GM18858 (cell line): ENCODE data around the gene PFKFB2.

Experiments used
- ATAC-seq: cut with Tn5 transposase; IDR thresholded peaks from one replicate; pipeline ENCODE4 v1.9.1; 2021; ENCODE audit not compliant: unreplicated experiment

The PFKFB2 gene

GRCh38 chr1:207021876-207022596, 31.0 kb upstream of the PFKFB2 start:
- ATAC-seq: no peak

- no peak for ATAC-seq
These were observed 29.9 kb upstream of the PFKFB2 start for GRCh38 chr1:207022996-207023679.

- ATAC-seq: no peak
These were observed 28.6 kb upstream of the PFKFB2 start for GRCh38 chr1:207024202-207025145.

- ATAC-seq: no peak
These were observed 27.8 kb upstream of the PFKFB2 start for GRCh38 chr1:207025146-207025880.

GRCh38 chr1:207026104-207026534, 27.0 kb upstream of the PFKFB2 start:
- ATAC-seq: no peak

GRCh38 chr1:207027206-207027777, 25.8 kb upstream of the PFKFB2 start:
- ATAC-seq: no peak

- ATAC-seq: no peak
These were observed 25.2 kb upstream of the PFKFB2 start for GRCh38 chr1:207027921-207028320.

GRCh38 chr1:207028884-207029650, 24.0 kb upstream of the PFKFB2 start:
- no peak for ATAC-seq

- no peak for ATAC-seq
These were observed 23.2 kb upstream of the PFKFB2 start for GRCh38 chr1:207029701-207030521.

- ATAC-seq: no peak
These were observed 22.5 kb upstream of the PFKFB2 start for GRCh38 chr1:207030522-207031009.

- no peak for ATAC-seq
These were observed 22.1 kb upstream of the PFKFB2 start for GRCh38 chr1:207031016-207031415.

- no peak for ATAC-seq
These were observed 21.3 kb upstream of the PFKFB2 start for GRCh38 chr1:207031632-207032264.

- no peak for ATAC-seq
These were observed 20.5 kb upstream of the PFKFB2 start, which contains the start of gene C1orf116 for GRCh38 chr1:207032528-207033017. TSS of gene C1orf116 (minus strand) at chr1:207032756. CDS start at chr1:207027598, 5,158 bp downstream.

- no peak for ATAC-seq
These were observed 19.8 kb upstream of the PFKFB2 start for GRCh38 chr1:207033302-207033701.

GRCh38 chr1:207034208-207034607, 18.9 kb upstream of the PFKFB2 start:
- no peak for ATAC-seq

GRCh38 chr1:207034998-207035397, 18.1 kb upstream of the PFKFB2 start:
- no peak for ATAC-seq

- ATAC-seq: no peak
These were observed 17.1 kb upstream of the PFKFB2 start for GRCh38 chr1:207035877-207036551.
